ENCODE measurements around the gene LYRM2.

The LYRM2 gene

GRCh38 chr6:89555806-89556205 is 82.7 kb downstream of the LYRM2 start:
- DNase-seq (ENCODE audit: low read depth in 2 of 2): no peak

- DNase-seq (ENCODE audit: low read depth in 2 of 2): no peak
Measured at GRCh38 chr6:89555031-89555430, 83.5 kb downstream of the LYRM2 start.

- no peak for DNase-seq (ENCODE audit: low read depth in 2 of 2)
Measured at GRCh38 chr6:89554106-89554505, 84.4 kb downstream of the LYRM2 start.

- no peak for DNase-seq (ENCODE audit: low read depth in 2 of 2)
Measured at GRCh38 chr6:89553431-89553830, 85.1 kb downstream of the LYRM2 start.

- DNase-seq (ENCODE audit: low read depth in 2 of 2): no peak
Measured at GRCh38 chr6:89547281-89547680, 91.3 kb downstream of the LYRM2 start.

GRCh38 chr6:89542866-89543265 is 95.7 kb downstream of the LYRM2 start:
- DNase-seq (ENCODE audit: low read depth in 2 of 2): no peak

- no peak for DNase-seq (ENCODE audit: low read depth in 2 of 2)
Measured at GRCh38 chr6:89542081-89542857, 96.3 kb downstream of the LYRM2 start.

GRCh38 chr6:89539779-89540178 is 98.8 kb downstream of the LYRM2 start:
- DNase-seq (ENCODE audit: low read depth in 2 of 2): no peak

- DNase-seq (ENCODE audit: low read depth in 2 of 2): no peak
Measured at GRCh38 chr6:89536231-89536630, 102.3 kb downstream of the LYRM2 start.

- DNase-seq (ENCODE audit: low read depth in 2 of 2): no peak
Measured at GRCh38 chr6:89530982-89531381, 107.6 kb downstream of the LYRM2 start.

GRCh38 chr6:89528866-89529265 is 109.7 kb downstream of the LYRM2 start:
- no peak for DNase-seq (ENCODE audit: low read depth in 2 of 2)

GRCh38 chr6:89527634-89528033 is 110.9 kb downstream of the LYRM2 start:
- DNase-seq (ENCODE audit: low read depth in 2 of 2): no peak

GRCh38 chr6:89526563-89526869 is 112.0 kb downstream of the LYRM2 start:
- no peak for DNase-seq (ENCODE audit: low read depth in 2 of 2)

- DNase-seq (ENCODE audit: low read depth in 2 of 2): no peak
Measured at GRCh38 chr6:89525786-89526562, 112.6 kb downstream of the LYRM2 start.

GRCh38 chr6:89522778-89523177 is 115.8 kb downstream of the LYRM2 start:
- DNase-seq (ENCODE audit: low read depth in 2 of 2): no peak

- DNase-seq (ENCODE audit: low read depth in 2 of 2): no peak
Measured at GRCh38 chr6:89520736-89521135, 117.8 kb downstream of the LYRM2 start.

GRCh38 chr6:89518352-89519055 is 120.0 kb downstream of the LYRM2 start:
- no peak for DNase-seq (ENCODE audit: low read depth in 2 of 2)
